ENCODE data around the gene TGOLN2.
"Not testable (repeated sequence)": the region's sequence is repeated elsewhere in the genome, so short reads cannot be mapped to it uniquely, and the experiment has no call there.

Gene TGOLN2

DNA sequence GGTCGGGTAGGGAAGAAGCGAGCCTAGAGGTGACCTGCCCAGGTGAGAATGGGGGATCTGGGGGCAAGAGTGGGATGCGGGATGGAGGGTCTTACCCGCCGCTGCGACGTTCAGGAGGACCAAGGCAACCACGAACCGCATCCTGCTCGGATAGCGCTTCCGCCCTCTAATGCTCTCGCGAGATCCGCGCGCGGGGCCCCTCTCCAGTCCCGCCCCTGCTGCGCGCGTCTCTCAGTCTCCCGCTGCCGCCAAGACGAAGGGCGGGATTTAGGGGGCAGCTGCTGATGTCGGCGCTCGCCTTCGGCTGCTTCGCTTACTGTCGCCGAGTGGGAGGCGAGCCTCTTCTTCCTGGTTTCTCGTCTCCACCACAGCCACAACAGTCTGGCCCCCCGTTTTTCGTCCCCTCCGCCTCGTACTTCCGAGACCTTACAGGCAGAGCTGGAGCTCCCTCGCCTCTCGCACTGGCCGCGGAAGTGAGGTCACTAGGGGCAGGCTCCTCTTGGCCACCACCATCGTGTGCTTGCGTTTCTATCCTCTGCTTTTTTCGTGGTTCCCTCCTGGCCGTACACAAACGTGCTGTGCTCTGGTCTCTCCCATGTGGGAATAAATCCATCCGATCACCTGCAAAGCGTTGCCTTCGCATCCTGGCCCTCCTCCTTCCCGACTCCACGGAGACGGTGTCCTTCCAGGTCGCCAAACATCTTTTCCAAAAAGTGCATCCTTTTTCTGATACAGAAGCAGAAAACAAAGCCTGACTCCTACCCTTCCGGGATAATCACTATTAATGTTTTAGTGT lies at the start of gene TGOLN2:
Gene TGOLN2, minus strand, starts transcription at position 168 of the 796 bp plus-strand sequence. Its CDS starts 27 bp downstream, at position 141.
- DNase-seq = peak; percentile 90 to 91

DNA sequence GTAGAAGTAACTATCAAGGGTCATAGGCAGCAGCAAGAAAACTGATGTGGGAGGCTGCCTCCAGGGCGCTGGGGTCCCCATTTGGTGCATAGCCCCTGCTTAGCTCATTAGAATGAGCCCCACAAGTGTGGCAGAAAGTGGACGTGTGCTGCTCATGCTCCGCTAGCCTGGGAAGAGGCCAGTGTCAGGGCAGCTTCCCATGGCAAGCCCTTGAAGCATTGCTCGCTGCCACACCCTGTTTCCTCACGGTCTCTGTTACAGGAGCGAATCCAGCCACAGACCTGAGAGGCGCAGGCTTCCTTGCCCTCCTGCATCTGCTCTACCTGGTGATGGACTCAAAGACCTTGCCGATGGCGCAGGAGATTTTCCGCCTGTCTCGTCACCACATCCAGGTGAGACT lies 49.3 kb upstream of the TGOLN2 start:
- DNase-seq = no peak

DNA sequence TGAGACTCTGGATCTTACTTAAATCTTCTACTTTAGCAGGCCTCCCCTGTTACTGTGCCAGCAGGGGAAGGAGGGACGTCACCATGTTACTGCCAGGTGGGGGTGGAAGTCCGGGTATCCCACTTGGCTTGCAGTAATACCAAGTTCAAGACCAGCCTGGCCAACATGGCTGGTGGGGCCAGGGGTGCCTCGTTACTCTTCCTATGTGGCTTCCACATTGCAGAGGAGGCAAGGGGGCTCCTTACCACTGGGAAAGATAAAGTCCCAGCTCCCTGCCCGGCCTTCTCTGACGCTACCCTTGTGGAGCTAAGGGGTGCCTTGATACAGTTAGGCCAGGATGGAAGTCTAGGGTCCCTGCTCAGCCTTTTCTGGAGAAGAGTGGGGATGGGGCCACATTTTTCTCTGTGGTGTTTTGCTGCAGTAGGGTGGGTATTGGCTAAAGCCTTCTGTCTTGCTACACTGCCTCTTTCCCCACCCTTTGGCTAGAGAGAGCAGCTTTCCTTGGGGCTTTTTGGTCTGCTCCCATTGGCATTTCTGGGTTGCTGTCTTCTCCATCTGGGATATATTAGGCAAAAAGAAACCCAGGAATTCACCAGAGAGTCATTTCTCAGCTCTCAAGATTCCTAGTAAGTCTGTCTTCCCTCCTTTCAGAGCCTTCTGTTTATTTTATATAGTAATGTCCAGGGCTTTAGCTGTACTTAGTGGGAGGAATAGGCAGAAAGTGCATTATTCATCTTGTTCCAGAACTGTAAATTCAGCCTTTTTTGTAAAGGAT lies 48.7 kb upstream of the TGOLN2 start:
- DNase-seq = no peak

DNA sequence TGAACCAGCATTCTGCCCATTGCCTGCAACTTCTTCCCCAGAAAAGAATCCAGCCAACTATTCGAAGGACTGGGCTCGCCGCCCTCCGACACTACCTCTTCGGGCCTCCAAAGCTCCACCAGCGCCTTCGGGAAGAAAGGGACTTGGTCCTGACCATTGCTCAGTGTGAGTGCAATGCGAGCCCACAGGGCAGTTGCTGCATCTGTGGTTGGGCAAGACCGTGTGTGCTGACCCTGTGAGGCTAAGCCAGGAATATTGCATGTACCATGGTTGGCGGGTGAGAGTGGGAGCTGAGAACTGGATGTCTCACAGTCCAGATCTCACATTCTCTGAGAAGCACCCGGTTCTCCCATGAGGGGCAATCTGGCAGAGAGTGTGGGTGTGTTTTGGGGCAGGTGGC lies 43.3 kb upstream of the TGOLN2 start:
- DNase-seq = no peak

DNA sequence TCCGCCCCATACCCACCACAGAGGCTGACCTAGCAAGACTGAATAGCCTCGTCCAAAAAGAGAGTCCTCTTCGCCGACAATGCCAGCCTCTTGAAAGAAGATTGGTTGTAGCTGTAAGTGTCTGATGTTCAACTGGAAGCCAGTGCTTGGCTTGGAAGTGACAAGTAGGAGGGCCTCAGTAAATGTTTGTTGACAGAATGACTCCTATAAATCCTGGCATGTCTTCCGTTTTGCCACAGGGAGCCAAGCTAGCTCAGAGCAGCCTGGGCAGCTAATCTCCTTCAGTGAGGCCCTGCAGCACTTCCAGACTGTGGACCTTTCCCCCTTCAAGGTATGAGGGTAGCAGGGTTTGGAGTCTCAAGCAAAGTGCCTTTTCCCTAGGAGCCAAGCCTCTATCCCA lies 41.7 kb upstream of the TGOLN2 start:
- DNase-seq = no peak

DNA sequence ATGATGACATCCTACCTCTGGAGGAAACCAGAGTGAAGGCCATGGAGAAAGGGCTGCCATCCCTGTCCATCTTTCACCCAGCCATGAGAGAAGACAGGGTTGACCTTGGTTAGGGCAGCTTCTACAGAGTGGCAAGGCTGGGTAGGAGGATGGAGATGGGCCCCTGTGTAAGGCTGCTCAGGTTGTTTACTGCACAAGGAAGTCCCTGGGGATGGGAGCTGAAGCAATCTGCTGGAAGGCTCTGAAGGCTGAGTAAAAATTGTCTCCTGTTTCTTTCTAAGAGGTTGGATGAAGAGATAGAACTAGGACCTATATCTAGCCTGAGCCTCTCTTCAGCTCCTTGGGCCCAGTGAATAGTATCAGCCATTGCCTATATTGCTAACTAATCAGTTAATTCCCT lies 41.1 kb upstream of the TGOLN2 start:
- DNase-seq = no peak

DNA sequence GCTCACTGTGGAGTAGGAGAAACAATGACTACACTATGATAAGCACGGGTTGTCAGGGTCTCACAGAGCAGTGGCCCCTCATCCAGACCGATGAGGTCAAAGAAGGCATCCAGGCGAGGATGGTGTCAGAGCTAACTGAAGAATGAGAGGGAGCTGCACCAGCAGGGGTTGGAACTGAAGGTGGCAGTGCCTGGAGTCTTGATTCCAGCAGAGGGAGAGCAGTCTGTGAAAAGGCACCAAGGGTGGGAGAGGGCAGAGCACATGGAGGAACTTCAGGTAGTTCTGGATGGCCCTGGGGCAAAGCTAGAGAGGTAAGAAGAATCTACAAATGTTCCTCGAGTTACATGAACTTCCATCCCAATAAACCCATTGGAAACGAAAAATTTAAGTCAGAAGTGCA lies 39.4 kb upstream of the TGOLN2 start:
- DNase-seq = no peak

DNA sequence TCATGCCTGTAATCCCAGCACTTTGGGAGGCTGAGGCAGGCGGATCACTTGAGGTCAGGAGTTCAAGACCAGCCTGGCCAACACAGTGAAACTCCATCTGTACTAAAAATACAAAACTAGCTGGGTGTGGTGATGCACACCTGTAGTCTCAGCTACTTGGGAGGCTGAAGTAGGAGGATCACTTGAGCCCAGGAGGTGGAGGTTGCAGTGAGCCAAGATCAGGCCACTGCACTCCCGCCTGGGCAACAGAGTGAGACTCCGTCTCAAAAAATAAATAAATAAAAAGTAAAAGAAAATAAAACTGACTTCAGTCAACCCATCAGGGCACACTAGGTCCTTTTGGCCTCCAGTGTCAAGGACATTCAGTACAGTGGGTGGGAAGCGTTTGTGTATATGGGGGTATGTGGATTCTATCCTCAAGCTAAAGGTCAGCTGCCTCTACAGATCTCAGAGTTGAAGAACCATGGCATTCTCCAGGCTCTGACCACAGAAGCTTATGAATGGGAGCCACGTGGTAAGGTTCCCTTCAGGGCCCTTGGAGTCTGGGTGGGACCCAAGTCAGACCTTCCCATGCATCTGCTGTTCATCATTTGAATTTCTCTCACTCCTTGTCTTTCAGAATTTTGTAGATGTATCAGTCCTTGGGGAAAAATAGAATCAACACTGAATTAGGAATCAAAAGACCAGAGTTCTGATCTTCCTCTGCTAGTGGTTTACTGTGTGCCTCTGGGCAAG lies 35.0 kb upstream of the TGOLN2 start:
- not testable (repeated sequence) for DNase-seq

DNA sequence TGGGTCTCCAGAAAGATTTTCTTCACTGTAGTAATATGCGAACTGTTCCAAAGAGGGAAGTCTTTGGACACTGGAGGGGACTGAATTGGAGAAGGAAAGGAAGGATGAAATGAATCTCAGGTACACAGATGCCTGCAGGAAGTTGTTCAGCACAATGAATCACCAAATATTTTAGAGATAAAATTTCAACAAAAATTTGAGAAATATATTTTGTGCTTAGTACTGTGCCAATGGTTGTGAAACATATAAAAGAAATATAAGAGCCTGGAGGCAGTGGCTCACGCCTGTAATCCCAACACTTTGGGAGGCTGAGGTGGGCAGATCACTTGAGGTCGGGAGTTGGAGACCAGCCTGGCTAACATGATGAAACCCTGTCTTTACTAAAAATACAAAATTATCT lies 29.9 kb upstream of the TGOLN2 start:
- no peak for DNase-seq

DNA sequence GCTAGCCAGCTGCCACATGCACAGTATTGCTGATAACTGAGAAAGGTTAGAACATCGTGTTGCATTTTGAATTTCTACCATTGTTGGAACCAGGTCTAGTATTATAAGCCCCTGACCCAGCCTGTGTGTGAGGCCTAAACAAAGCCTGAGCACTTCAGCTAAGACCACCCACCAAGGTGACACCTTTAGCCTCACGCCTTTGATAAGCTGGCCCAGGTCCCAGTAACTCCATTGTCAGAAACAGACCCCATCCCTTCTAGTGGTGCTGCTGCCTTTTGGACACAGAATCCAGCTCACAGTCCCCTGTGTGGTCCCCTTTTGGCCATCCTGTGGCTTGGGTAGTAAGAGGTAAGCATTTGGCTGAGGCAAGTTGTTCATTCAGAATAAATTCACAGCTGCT lies 28.4 kb upstream of the TGOLN2 start:
- no peak for DNase-seq

DNA sequence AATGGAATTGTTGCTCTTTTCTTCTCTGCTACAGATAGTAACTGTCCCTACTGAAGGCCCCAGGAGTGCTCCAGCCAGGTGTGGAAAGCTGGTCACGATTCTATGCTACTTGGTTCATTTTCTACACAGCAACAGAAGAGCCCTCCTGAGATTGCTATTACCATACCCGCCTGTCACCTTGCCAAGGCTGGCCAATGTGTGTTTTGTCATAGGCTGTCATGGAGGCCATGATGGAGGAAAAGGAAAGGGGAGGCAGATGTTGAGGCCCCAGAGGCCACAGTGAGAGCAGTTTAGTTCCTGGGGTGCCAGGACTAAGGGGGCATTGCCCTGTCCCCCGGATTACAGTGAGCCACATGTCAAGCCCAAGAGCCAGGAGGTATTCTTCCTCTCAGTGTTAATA lies 27.7 kb upstream of the TGOLN2 start:
- DNase-seq = no peak

DNA sequence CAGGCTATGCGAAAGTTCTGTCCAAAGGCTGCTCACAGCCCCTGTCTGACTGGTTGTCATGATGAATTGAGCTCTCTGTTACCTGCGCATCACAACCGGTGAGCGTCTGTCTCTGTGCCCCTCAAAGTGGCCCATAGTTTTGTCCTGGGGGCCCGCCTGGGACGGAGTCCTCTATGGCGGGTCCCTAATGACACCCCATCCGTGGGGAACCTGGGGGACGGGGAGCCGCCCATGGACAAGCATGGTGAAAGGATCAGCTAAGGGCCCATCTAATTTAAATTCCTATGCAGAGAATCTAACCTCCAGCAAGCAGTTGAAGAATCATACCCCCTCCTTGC lies 27.3 kb upstream of the TGOLN2 start:
- no peak for DNase-seq

DNA sequence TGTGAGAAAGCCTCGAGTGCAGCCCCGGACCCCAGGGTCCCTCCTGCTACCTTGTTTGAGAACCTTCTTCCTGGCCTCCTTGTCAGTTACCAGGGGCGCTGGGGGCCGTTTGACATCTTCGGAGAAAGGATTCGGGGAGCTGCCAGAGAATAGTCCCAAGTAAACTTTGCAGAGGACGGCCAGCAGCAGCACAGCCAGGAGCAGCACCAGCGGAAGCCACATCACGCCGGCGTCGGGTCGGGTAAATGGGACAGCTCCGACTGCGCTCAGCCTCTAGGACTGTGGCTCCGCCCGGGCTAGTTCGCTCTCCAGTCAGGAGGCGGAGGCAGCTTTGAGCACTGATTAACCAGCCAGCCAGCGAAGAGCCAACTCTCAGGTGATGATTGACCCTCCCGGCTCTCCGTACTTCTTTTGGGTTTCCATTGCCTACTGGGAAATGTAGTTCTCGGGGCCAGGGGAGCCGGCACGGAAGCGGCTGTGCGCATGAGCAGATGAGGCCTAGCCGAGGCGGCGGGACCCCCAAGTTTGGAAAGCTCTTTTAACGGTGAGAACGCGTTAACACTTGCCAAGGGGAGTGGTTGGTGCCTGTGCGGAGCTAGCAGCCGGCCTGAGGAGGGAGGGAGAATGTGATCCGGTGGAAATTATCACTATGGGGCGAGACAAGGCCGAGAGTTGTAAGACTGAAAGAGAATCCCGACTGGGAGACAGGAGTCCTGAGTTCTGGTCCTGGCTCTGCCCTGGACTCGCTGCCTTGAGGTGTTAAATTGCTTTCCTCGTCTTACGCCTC lies 26.7 kb upstream of the TGOLN2 start, which contains the start of the genes ELMOD3 and RETSAT:
Gene ELMOD3, plus strand, starts transcription at position 484 of the 787 bp plus-strand sequence. CDS start 2,430 bp downstream, outside the sequence.
Gene RETSAT, minus strand, starts transcription at position 243 of the 787 bp plus-strand sequence. Its CDS starts 21 bp downstream, at position 222.
- DNase-seq = peak; percentile 94 to 97

DNA sequence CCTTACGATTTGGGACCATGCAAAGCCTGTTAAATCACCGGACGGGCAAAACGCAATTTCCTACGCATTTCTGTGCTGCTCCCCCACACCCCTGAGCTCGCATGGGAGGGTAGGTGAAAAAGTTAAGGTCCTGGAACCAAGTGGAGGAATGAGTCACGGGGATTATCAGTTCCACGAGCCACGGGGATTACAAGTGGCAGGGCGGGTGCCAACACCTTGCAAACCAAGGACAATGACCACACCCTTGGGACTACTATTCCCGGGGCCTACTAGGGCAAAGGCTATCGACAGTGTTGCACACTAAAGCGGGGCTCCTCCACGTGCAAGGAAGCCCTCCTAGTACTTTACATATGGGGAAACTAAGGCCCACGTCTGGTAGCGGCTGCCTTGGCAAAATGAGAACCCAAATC lies 26.1 kb upstream of the TGOLN2 start:
- no peak for DNase-seq

DNA sequence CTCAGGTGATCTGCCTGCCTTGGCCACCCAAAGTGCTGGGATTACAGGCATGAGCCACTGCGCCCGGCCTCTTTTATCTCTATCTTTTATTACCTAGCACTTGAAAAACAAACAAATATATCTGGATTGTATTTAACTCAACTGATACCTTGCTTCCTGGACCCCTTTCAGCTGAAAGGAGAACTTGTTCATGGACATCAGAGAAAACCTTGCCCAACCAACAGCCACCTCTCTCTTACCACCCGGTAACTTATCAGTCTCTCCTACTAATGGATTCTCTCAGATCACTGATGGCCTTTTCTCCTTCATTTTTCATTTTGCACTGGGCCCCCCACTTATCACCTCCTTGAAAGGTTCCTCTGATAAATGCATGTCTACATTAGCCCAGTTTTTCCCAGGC lies 19.8 kb upstream of the TGOLN2 start:
- no peak for DNase-seq

DNA sequence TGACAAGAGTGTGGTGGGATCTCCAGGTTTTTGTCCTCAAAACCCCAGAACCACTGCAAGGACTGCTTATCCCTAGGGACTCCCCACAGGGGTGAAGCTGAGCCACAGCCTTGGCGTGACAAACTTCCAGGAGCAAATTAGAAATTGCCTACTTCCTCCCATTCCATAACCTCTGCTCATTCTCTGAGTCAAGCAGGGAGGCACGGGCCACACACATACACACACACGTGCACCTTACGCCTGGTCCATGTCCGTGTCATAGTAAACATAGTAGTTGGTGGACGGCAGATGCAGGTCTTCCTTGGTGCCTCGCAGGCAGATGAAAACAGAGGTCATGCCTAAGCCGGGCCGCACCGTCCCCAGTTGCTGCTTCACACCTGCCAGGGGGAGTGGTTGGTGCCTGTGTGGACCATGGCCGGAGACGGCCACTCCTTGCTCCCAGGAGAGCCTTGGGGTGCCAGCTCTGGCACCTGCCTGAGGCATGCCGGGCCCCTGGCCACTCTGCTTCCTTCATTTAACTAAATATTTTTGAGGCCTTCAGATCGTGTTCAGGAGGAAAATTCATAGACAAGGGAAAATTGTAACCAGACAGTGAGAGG lies 16.7 kb upstream of the TGOLN2 start:
- no peak for DNase-seq

DNA sequence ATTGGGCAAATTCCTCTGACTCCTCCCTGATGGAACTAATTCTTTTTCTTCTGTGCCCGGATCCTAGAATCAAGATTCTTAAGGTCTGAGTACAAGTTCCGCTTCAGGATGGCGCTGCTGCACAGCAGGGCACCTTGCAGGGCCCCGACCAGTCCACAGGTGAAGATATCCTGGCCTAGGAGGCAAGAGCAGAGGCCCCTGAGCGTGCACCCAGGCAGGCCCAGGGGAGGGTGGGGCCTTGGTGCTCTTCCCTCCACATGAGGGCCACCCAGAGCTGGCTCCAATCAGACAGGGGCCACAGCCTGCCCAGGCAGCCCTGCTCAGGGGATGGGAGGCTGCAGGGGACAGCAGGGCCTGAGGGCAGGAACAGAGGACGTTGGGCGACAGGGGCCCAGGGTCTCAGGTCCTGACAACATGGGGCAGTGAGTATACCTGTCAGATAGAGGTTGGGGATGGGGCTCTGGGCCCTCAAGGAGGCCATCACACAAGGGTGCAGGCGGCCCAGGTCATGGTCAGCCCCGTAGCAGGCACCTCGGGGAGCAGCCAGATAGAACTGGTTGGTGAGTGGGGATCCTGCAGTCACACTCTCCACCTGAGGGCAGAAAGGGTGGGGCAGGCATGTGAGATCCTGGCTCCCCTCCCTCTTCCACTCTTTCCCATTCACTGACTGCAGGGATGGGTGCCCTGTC lies 15.6 kb upstream of the TGOLN2 start:
- DNase-seq = not testable (repeated sequence)

DNA sequence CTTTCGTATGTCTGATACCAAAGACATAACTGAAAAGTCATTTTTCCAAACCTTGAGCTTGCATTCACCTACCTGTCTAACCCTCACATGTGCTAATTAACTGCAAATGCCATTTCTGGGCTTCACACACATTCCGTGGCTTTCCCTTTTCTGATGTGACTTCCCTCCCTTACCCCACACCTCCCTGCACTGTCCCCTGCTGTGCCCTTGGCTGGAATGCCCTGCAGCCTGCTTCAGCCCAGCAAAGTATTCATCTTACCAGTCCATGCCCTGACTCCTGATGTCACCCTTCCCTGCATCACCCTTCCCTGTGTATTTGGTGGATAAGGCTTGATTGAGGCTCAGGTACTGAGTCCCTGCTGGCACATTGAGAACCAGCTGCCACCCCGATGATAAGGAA lies 14.4 kb upstream of the TGOLN2 start:
- DNase-seq = no peak

DNA sequence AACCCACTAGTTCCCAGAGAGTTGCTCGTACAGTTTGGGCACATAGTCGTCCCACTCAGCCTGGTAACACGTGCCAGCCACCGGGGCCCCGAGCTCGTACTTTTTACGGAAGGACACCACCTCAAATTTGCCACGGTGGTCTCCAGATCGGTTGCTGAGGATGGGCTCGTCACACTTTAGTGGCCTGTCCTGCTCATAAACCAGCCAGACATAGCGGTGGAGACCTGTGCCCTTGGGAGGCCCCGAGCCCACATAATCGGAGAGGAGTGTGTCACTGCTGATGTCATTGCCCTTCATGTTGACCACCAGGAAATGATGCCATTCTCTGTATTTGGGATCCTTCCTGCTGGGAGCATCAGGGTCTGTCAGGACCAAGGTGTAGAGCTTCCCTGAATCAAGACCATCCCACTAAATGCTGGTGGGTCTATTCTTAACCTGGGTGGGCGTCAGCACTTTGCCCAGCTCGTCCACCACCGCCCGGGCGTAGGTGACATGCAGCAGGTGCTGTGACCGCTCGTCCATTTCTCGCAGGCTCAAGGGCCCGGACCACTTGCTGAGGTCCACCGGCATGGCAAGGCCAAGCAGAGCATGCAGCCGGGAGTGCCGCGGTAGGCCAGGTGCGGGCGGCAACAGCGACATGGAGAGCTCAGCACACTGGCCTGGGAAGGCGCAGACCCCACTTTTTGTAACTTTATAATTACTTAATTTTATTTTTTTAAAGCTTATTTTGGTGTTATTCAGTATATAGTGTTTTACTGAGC lies 13.7 kb upstream of the TGOLN2 start:
- DNase-seq = no peak

DNA sequence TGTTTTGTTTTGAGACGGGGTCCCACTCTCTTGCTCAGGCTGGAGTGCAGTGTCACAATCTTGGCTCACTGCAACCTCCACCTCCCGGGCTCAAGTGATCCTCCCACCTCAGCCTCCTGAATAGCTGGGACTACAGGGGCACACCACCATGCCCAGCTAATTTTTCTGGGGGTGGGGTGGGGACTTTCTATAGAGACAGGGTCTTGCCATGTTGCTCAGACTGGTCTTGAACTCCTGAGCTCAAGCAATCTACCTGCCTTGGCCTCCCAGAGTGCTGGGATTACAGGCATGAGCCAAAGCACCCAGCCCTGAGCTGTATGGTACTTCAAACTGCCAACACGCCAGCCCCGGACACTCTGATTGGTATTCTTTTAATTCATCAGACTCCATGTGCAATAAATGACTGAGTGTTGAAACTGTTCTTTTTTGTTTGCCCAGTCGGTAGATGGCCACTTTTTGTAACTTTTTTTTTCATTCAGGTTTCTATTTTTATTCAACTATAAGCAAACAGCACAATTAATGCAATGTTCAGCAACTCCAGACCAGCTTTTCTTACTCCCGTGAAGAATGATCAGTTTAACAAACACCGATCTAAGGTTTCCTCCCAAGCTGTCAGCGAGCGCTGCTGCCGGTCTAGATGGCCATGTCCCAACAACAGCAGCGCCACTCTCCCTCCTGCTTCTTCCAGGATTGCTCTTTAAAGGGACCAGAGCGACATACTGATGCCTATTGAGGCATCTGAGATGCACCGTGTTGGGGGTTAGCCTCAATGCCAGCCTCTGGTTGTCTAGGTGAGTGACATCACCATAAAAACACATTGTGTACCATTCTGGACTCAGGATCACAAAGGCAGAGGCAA lies 12.5 kb upstream of the TGOLN2 start:
- no peak for DNase-seq
